Skeletal muscle tissue (tissue), 4 donors: Measurements from ENCODE around the gene ZNF444. TPM values are rescaled to one million over a fixed set of nuclear protein-coding genes. Genes with fewer than 3 reads are reported as not detected.

ENCODE experiments used
- H3K27ac ChIP-seq: one replicate; pipeline ENCODE4 v1.7.0; 2013; ENCODE audit warnings: mild to moderate bottlenecking, low read depth, low read length, inconsistent platforms
- H3K27me3 ChIP-seq, 3 donors: one replicate each; pipeline ENCODE4 v1.7.0; 2013; ENCODE audit warnings: low read length in 3 of 3; ENCODE audit not compliant: control insufficient read depth in 3 of 3, insufficient read depth in 3 of 3
- H3K36me3 ChIP-seq, 3 donors: one replicate each; pipeline ENCODE4 v1.7.0; 2013; ENCODE audit warnings: low read length in 3 of 3; ENCODE audit not compliant: control insufficient read depth in 3 of 3, insufficient read depth in 3 of 3
- H3K4me1 ChIP-seq, 3 donors: one replicate each; pipeline ENCODE4 v1.7.0; 2013; ENCODE audit warnings: low read length in 3 of 3, mild to moderate bottlenecking in 3 of 3; ENCODE audit not compliant: control insufficient read depth in 3 of 3, insufficient read depth in 3 of 3
- H3K4me3 ChIP-seq, 3 donors: one replicate each; pipeline ENCODE4 v1.7.0; 2013; ENCODE audit warnings: low read length in 3 of 3
- H3K9ac ChIP-seq, 3 donors: one replicate each; pipeline ENCODE4 v1.7.0; 2013; ENCODE audit warnings: low read length in 3 of 3, mild to moderate bottlenecking in 3 of 3, moderate library complexity in 2 of 3, low read depth in 1 of 3
- H3K9me3 ChIP-seq, 3 donors: one replicate each; pipeline ENCODE4 v1.7.0; 2013; ENCODE audit warnings: low read length in 3 of 3; ENCODE audit not compliant: control insufficient read depth in 3 of 3
- total RNA-seq: library from RNA; depleted of rRNA; stranded (reverse); fragments of >200 nt; gene quantifications from one replicate; pipeline ENCODE4 v1.2.3, GENCODE V29; 2014
- donor health status: Osteomylitis.

ZNF444 gene
- total RNA-seq, 1 donor from 2014 or later = 7.3 TPM

GRCh38 chr19:56150358-56150757 is 9.3 kb downstream of the ZNF444 start:
- Histone ChIP-seq H3K36me3 (peaks cover 11 to 19% (median 15%) of the 10 kb centered on the region in 3 donors), H3K27ac (peak overlapping the region; percentile 79), H3K4me3 (peak overlapping the region in 1 of 3 donors; percentile 31), H3K4me1 (peaks cover 14 to 20% (median 16%) of the 10 kb centered on the region in 3 donors), H3K27me3 (no peaks in the 10 kb centered on the region), H3K9me3 (no peaks in the 10 kb centered on the region), H3K9ac (peak overlapping the region; percentile 3 to 41 (median 34))

- no peaks in the 10 kb centered on the region for H3K9me3 ChIP-seq
- peaks cover 10 to 20% (median 16%) of the 10 kb centered on the region in 3 donors for H3K4me1 ChIP-seq
- peak overlapping the region in 2 of 3 donors; percentile 14 to 25 for H3K9ac ChIP-seq
- H3K27me3 ChIP-seq = no peaks in the 10 kb centered on the region
- no peak overlapping the region for H3K27ac ChIP-seq
- H3K4me3 ChIP-seq = no peak overlapping the region
- peaks cover 18 to 21% (median 20%) of the 10 kb centered on the region in 3 donors for H3K36me3 ChIP-seq
Observed at GRCh38 chr19:56152644-56153043, 11.6 kb downstream of the ZNF444 start.

GRCh38 chr19:56153507-56153906 is 12.4 kb downstream of the ZNF444 start:
- Histone ChIP-seq H3K27ac (no peak overlapping the region), H3K27me3 (no peaks in the 10 kb centered on the region), H3K4me1 (peaks cover 10 to 20% (median 16%) of the 10 kb centered on the region in 3 donors), H3K9ac (peak overlapping the region in 1 of 3 donors; percentile 25), H3K36me3 (peaks cover 18 to 21% (median 20%) of the 10 kb centered on the region in 3 donors), H3K4me3 (no peak overlapping the region), H3K9me3 (no peaks in the 10 kb centered on the region)

- H3K36me3 ChIP-seq = peaks cover 24 to 33% (median 30%) of the 10 kb centered on the region in 3 donors
- no peak overlapping the region for H3K27ac ChIP-seq
- no peak overlapping the region for H3K4me3 ChIP-seq
Observed at GRCh38 chr19:56155124-56155687, 14.1 kb downstream of the ZNF444 start.

GRCh38 chr19:56156768-56157167 is 15.7 kb downstream of the ZNF444 start:
- peaks cover 31 to 41% (median 38%) of the 10 kb centered on the region in 3 donors for H3K36me3 ChIP-seq
- peaks cover 0 to 11% (median 9%) of the 10 kb centered on the region in 3 donors for H3K4me1 ChIP-seq
- no peak overlapping the region for H3K9ac ChIP-seq
- no peaks in the 10 kb centered on the region for H3K27me3 ChIP-seq
- no peak overlapping the region for H3K4me3 ChIP-seq
- no peak overlapping the region for H3K27ac ChIP-seq
- no peaks in the 10 kb centered on the region for H3K9me3 ChIP-seq

More at GRCh38 chr19:56155124-56155687, 14.1 kb downstream of the ZNF444 start:
- Histone ChIP-seq H3K4me1 (peaks cover 4 to 14% (median 13%) of the 10 kb centered on the region in 3 donors), H3K9ac (peak overlapping the region in 1 of 3 donors; percentile 3), H3K27me3 (no peaks in the 10 kb centered on the region), H3K9me3 (no peaks in the 10 kb centered on the region)

- Histone ChIP-seq H3K9me3 (no peaks in the 10 kb centered on the region), H3K4me3 (no peak overlapping the region), H3K36me3 (peaks cover 31 to 41% (median 38%) of the 10 kb centered on the region in 3 donors), H3K27me3 (no peaks in the 10 kb centered on the region), H3K9ac (no peak overlapping the region), H3K4me1 (peaks cover 0 to 5% (median 4%) of the 10 kb centered on the region in 3 donors), H3K27ac (no peak overlapping the region)
Observed at GRCh38 chr19:56158170-56158757, 17.2 kb downstream of the ZNF444 start.

- Histone ChIP-seq H3K27ac (no peak overlapping the region), H3K9ac (no peak overlapping the region), H3K36me3 (peaks cover 31 to 41% (median 38%) of the 10 kb centered on the region in 3 donors)
Observed at GRCh38 chr19:56159009-56159559, 18.0 kb downstream of the ZNF444 start.

GRCh38 chr19:56159622-56160271 is 18.7 kb downstream of the ZNF444 start:
- no peaks in the 10 kb centered on the region for H3K9me3 ChIP-seq
- H3K27ac ChIP-seq = no peak overlapping the region
- no peak overlapping the region for H3K9ac ChIP-seq
- no peaks in the 10 kb centered on the region for H3K4me1 ChIP-seq
- no peaks in the 10 kb centered on the region for H3K27me3 ChIP-seq
- peaks cover 28 to 38% (median 35%) of the 10 kb centered on the region in 3 donors for H3K36me3 ChIP-seq
- H3K4me3 ChIP-seq = no peak overlapping the region

More at GRCh38 chr19:56159009-56159559, 18.0 kb downstream of the ZNF444 start:
- Histone ChIP-seq H3K27me3 (no peaks in the 10 kb centered on the region), H3K9me3 (no peaks in the 10 kb centered on the region), H3K4me3 (no peak overlapping the region), H3K4me1 (no peaks in the 10 kb centered on the region)

- Histone ChIP-seq H3K9ac (no peak overlapping the region), H3K27me3 (no peaks in the 10 kb centered on the region), H3K4me3 (no peak overlapping the region), H3K27ac (no peak overlapping the region), H3K9me3 (no peaks in the 10 kb centered on the region), H3K4me1 (no peaks in the 10 kb centered on the region), H3K36me3 (peaks cover 22 to 25% (median 22%) of the 10 kb centered on the region in 3 donors)
Observed at GRCh38 chr19:56161534-56161933, 20.4 kb downstream of the ZNF444 start.
